Suppressor macrophage treated with lipopolysaccharide for 1 hour (primary cell): ENCODE measurements around the gene PSENEN.

Experiments
- DNase-seq, 3 donors: peaks; one replicate each; pipeline ENCODE4 v3.0.0-alpha.2; 2020 to 2022

PSENEN gene

GRCh38 chr19:35734273-35734672 lies 11.2 kb upstream of the PSENEN start:
- no peak for DNase-seq

- DNase-seq: no peak
Observed at GRCh38 chr19:35734889-35735288, 10.6 kb upstream of the PSENEN start.

GRCh38 chr19:35736913-35737886 lies 8.3 kb upstream of the PSENEN start:
- no peak for DNase-seq

GRCh38 chr19:35738021-35738886 lies 7.2 kb upstream of the PSENEN start:
- DNase-seq: no peak

- DNase-seq: no peak
Observed at GRCh38 chr19:35738887-35739229, 6.6 kb upstream of the PSENEN start.

- DNase-seq: no peak
Observed at GRCh38 chr19:35739275-35740107, 6.0 kb upstream of the PSENEN start.

GRCh38 chr19:35740108-35740422 lies 5.4 kb upstream of the PSENEN start:
- no peak for DNase-seq

GRCh38 chr19:35740423-35741202 lies 4.8 kb upstream of the PSENEN start:
- peak; percentile 99 for DNase-seq

GRCh38 chr19:35741203-35741515 lies 4.3 kb upstream of the PSENEN start:
- no peak for DNase-seq

- peak; percentile 90 to 96 (median 94) for DNase-seq
Observed at GRCh38 chr19:35742121-35742724, 3.2 kb upstream of the PSENEN start, which contains the start of gene IGFLR1. Gene IGFLR1, minus strand, starts transcription at chr19:35742452. Its CDS starts 1,272 bp downstream, at chr19:35741180.

GRCh38 chr19:35743640-35744429 lies 1.6 kb upstream of the PSENEN start:
- DNase-seq: no peak

GRCh38 chr19:35744430-35745327 lies 772 bp upstream of the PSENEN start:
- DNase-seq: peak; percentile 98

GRCh38 chr19:35746087-35746462 lies 624 bp downstream of the PSENEN start:
- no peak for DNase-seq

GRCh38 chr19:35746531-35746930 lies 1.1 kb downstream of the PSENEN start:
- DNase-seq: peak in 2 of 3 donors; percentile 22 to 26

- DNase-seq: peak; percentile 99 to 100 (median 100)
Observed at GRCh38 chr19:35748106-35749020, 2.9 kb downstream of the PSENEN start, which contains the start of gene LIN37. Gene LIN37, plus strand, starts transcription at chr19:35748576. Its CDS starts 149 bp downstream, at chr19:35748725.

- no peak for DNase-seq
Observed at GRCh38 chr19:35750167-35750566, 4.7 kb downstream of the PSENEN start.

- peak; percentile 30 to 46 (median 45) for DNase-seq
Observed at GRCh38 chr19:35751839-35752745, 6.6 kb downstream of the PSENEN start.
